HEK293T (cell line): ENCODE measurements around the gene APOB.

Source experiments
- CTCF ChIA-PET: fragments of 350-600 bp; formaldehyde crosslinking; extraction: SDS; loops from one replicate; lab custom pipeline; 2021; ENCODE audit warnings: antibody characterized with exemption, inconsistent platforms; lab: Yijun Ruan, JAX
- POLR2A ChIA-PET: fragments of 350-600 bp; formaldehyde crosslinking; extraction: SDS; loops from one replicate; lab custom pipeline; 2020; ENCODE audit warnings: antibody characterized with exemption, inconsistent platforms; lab: Yijun Ruan, JAX
- DNase-seq: peaks from one replicate; pipeline ENCODE4 v3.0.0; 2012; ENCODE audit warnings: mixed read lengths; ENCODE audit errors: extremely low spot score
- ARNT ChIP-seq: fragments of 450-650 bp; IDR thresholded peaks from 2 replicates; pipeline ENCODE4 v1.6.1; 2017; ENCODE audit warnings: mild to moderate bottlenecking
- BHLHE40 ChIP-seq: fragments of 450-650 bp; IDR thresholded peaks from 2 replicates; pipeline ENCODE4 v1.6.1; 2016; ENCODE audit warnings: mild to moderate bottlenecking, moderate library complexity, borderline replicate concordance
- CTBP1 ChIP-seq: fragments of 450-650 bp; IDR thresholded peaks from 2 replicates; pipeline ENCODE4 v1.6.1; 2016; ENCODE audit warnings: borderline replicate concordance
- ELF4 ChIP-seq: fragments of 450-650 bp; IDR thresholded peaks from 2 replicates; pipeline ENCODE4 v1.6.1; 2017; ENCODE audit warnings: antibody characterized with exemption
- FOXA1 ChIP-seq: fragments of 450-650 bp; IDR thresholded peaks from 2 replicates; pipeline ENCODE4 v1.6.1; 2016; ENCODE audit warnings: mild to moderate bottlenecking
- FOXK2 ChIP-seq: fragments of 450-650 bp; IDR thresholded peaks from 2 replicates; pipeline ENCODE4 v1.6.1; 2016; ENCODE audit warnings: mild to moderate bottlenecking
- FOXM1 ChIP-seq: fragments of 450-650 bp; IDR thresholded peaks from 2 replicates; pipeline ENCODE4 v1.6.1; 2017; ENCODE audit warnings: mild to moderate bottlenecking, borderline replicate concordance
- HDGF ChIP-seq: fragments of 450-650 bp; IDR thresholded peaks from 2 replicates; pipeline ENCODE4 v1.6.1; 2017; ENCODE audit warnings: antibody characterized with exemption, borderline replicate concordance
- L3MBTL2 ChIP-seq: fragments of 450-650 bp; conservative IDR thresholded peaks from 2 replicates; pipeline ENCODE4 v1.6.1; 2016; ENCODE audit warnings: mild to moderate bottlenecking
- LEF1 ChIP-seq: fragments of 450-650 bp; IDR thresholded peaks from 2 replicates; pipeline ENCODE4 v1.6.1; 2017; ENCODE audit warnings: mild to moderate bottlenecking, borderline replicate concordance
- NFRKB ChIP-seq: fragments of 450-650 bp; IDR thresholded peaks from 2 replicates; pipeline ENCODE4 v1.6.1; 2016; ENCODE audit warnings: mild to moderate bottlenecking, moderate library complexity
- PKNOX1 ChIP-seq: fragments of 450-650 bp; IDR thresholded peaks from 2 replicates; pipeline ENCODE4 v1.6.1; 2016
- SP1 ChIP-seq: fragments of 450-650 bp; IDR thresholded peaks from 2 replicates; pipeline ENCODE4 v1.6.1; 2017
- SUZ12 ChIP-seq: fragments of 450-650 bp; IDR thresholded peaks from 2 replicates; pipeline ENCODE4 v1.6.1; 2016; ENCODE audit warnings: mild to moderate bottlenecking
- TARDBP ChIP-seq: fragments of 450-650 bp; IDR thresholded peaks from 2 replicates; pipeline ENCODE4 v1.6.1; 2016
- ZNF384 ChIP-seq: fragments of 450-650 bp; IDR thresholded peaks from 2 replicates; pipeline ENCODE4 v1.6.1; 2016

Gene APOB

DNA sequence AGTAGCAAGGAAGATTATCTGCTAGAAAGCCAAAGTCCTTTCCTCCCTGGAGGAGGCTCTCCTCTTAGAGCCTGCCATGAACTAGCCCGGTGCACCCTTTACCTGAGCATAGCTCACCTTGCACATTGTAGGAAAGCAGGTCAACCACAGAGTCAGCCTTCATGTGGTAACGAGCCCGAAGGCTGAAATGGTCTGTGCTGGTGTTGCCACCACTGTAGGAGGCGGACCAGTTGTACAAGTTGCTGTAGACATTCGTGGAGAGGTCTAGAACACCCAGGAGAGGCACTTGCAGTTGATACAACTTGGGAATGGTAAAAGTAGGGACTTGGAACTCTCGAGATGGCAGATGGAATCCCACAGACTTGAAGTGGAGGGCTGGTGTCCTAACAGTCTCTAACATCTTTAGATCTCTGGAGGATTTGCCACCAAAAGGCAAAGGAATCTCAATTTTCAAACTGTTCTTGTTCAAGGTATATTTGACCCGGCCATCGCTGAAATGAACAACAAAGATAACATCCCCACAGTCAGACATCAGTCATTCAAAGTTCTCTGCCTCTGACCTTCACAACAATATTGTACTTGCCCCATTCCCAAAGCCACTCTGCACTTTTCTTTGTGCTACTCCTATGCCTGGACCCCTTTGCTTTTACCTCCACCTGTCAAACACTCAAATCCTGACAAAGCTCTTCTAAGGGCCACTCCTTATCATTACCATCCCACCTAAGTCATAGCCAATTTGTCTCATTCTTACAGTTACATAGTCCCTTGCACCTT, 30.6 kb downstream of the APOB start:
- POLR2A ChIA-PET: no interaction called here
- DNase-seq: no peak
- CTCF ChIA-PET: no interaction called here
- TF ChIP-seq FOXA1 (no peak), PKNOX1 (no peak), L3MBTL2 (no peak), SUZ12 (no peak), LEF1 (no peak), SP1 (no peak), NFRKB (no peak), FOXK2 (no peak)

GRCh38 chr2:21012557-21012937, 31.3 kb downstream of the APOB start:
- CTCF ChIA-PET: no interaction called here
- no peak for DNase-seq
- TF ChIP-seq ELF4 (no peak), ZNF384 (no peak), CTBP1 (no peak), LEF1 (no peak), SUZ12 (no peak), NFRKB (no peak), TARDBP (no peak), BHLHE40 (no peak), L3MBTL2 (no peak), ARNT (no peak), FOXK2 (no peak), SP1 (no peak), FOXA1 (no peak), PKNOX1 (no peak), FOXM1 (no peak), HDGF (no peak)
- POLR2A ChIA-PET: no interaction called here

DNA sequence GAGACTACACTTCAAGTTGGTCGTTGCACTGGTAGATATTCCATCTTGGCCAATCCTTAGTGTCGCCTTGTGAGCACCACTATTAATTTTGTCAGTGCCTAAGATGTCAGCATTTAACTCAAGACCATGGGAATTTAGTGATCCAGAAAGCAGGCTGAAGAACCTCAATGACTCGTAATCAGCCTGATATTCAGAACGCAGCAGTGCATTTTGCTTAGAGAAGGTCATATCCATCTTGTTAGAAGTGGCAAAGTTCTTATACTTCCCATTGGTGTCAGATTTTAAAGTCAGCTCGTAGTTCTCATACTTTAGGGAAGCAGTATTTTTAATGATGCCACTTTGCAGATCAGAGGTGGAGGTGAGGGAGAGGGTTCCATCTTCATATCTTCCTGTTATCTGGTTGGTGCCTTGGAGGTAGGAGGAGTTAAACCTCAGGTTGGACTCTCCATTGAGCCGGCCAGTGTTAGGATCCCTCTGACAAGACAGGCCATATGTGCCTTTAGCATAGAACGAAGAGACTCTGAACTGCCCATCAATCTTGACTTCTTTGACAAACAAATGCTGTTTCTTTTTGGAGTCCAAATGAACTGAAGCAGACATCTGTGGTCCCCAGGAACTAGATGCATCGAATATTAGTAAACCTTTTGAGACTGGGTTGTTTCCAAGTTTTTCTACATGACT, 31.9 kb downstream of the APOB start:
- CTCF ChIA-PET: no interaction called here
- POLR2A ChIA-PET: no interaction called here
- no peak for TF ChIP-seq L3MBTL2
- no peak for DNase-seq

GRCh38 chr2:21011453-21011852, 32.4 kb downstream of the APOB start:
- ChIA-PET CTCF (interaction anchor here (0.5 kb wide), 1 partner anchor 120 kb away, joined by 3 read pairs; no protein-coding TSS in a partner anchor), POLR2A (no interaction called here)
- DNase-seq: no peak
- no peak for TF ChIP-seq NFRKB
- TF ChIP-seq SP1: no peak
- TF ChIP-seq HDGF: no peak
- TF ChIP-seq CTBP1: no peak
- no peak for TF ChIP-seq L3MBTL2
- TF ChIP-seq FOXA1: no peak
- TF ChIP-seq ZNF384: no peak
- TF ChIP-seq ARNT: no peak
- TF ChIP-seq TARDBP: no peak
- no peak for TF ChIP-seq FOXK2
- no peak for TF ChIP-seq BHLHE40
- no peak for TF ChIP-seq FOXM1
- no peak for TF ChIP-seq ELF4
- TF ChIP-seq SUZ12: no peak
- TF ChIP-seq PKNOX1: no peak
- TF ChIP-seq LEF1: no peak

- POLR2A ChIA-PET: no interaction called here
- CTCF ChIA-PET: interaction anchor here (0.5 kb wide), 1 partner anchor 121 kb away, joined by 3 read pairs; no protein-coding TSS in a partner anchor
- no peak for TF ChIP-seq NFRKB
- TF ChIP-seq ZNF384: no peak
- no peak for DNase-seq
Observed at GRCh38 chr2:21010813-21011439, 32.9 kb downstream of the APOB start.

DNA sequence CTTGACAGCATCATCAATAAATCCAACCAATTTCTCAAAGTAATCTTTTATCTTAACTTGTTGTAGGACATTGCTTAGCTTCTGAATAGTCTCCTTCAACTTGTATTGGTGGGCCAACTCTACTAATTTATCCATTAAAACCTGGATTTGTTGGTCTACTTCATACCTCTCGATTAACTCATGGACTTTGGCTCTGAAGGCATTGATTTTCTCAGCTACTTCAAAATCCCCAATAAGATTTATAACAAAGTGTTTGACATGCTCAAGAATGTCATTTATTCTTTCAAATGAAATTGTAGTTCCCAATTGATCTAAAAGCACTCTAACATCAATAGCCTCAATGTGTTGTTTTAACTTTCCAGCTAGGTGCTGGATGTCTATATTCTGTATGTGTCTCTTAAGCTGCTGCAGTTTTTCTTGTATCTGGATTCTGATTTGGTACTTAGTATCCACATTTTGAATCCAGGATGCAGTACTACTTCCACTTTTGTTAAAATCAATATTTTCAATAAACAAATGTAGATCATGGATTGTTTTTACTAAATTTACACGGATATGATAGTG, 34.1 kb downstream of the APOB start:
- no peak for TF ChIP-seq BHLHE40
- no peak for TF ChIP-seq ELF4
- TF ChIP-seq PKNOX1: no peak
- TF ChIP-seq NFRKB: no peak
- no peak for TF ChIP-seq FOXM1
- TF ChIP-seq LEF1: no peak
- no peak for TF ChIP-seq CTBP1
- no peak for TF ChIP-seq ARNT
- no peak for TF ChIP-seq FOXA1
- CTCF ChIA-PET: no interaction called here
- POLR2A ChIA-PET: no interaction called here
- no peak for DNase-seq
